ENCODE results near the gene ASB15.

The ASB15 gene

GRCh38 chr7:123641901-123642300, 40.3 kb downstream of the ASB15 start:
- TF ChIP-seq LEF1 (IDR thresholded peaks at IDR 0.05; ENCODE audit: borderline replicate concordance): no peak
- TF ChIP-seq BHLHE40 (IDR thresholded peaks at IDR 0.05; ENCODE audit: borderline replicate concordance): no peak
- no peak for TF ChIP-seq TARDBP (IDR thresholded peaks at IDR 0.05)
- TF ChIP-seq NFRKB (IDR thresholded peaks at IDR 0.05): no peak
- TF ChIP-seq CTBP1 (IDR thresholded peaks at IDR 0.05; ENCODE audit: borderline replicate concordance): no peak
- DNase-seq (ENCODE audit: extremely low spot score): no peak
- ChIA-PET CTCF (no interaction called here), POLR2A (no interaction called here)

GRCh38 chr7:123643495-123644441, 42.1 kb downstream of the ASB15 start:
- peak; percentile 31; the same call in 1 of the 2 replicates for TF ChIP-seq FOXK2 (IDR thresholded peaks at IDR 0.05)
- peak; percentile 83 for TF ChIP-seq CTBP1 (IDR thresholded peaks at IDR 0.05; ENCODE audit: borderline replicate concordance)
- TF ChIP-seq FOXA1 (IDR thresholded peaks at IDR 0.05): no peak
- TF ChIP-seq PKNOX1 (IDR thresholded peaks at IDR 0.05): peak; percentile 97
- ChIA-PET CTCF (interaction anchor here (0.6 to 1.8 kb wide), 4 partner anchors 19 to 222 kb away, joined by 3 to 5 read pairs (median 4); no protein-coding TSS in a partner anchor), POLR2A (interaction anchor here (0.8 to 1.4 kb wide), 4 partner anchors 13 to 105 kb away, joined by 3 to 6 read pairs (median 4); partner anchors contain the start of genes NDUFA5 and WASL)
- peak; percentile 63 for DNase-seq (ENCODE audit: extremely low spot score)

- ChIA-PET CTCF (interaction anchor here (0.6 to 0.9 kb wide), 2 partner anchors 37 to 56 kb away, joined by 3 to 4 read pairs; no protein-coding TSS in a partner anchor), POLR2A (interaction anchor here (0.6 kb wide), 1 partner anchor 153 kb away, joined by 3 read pairs; no protein-coding TSS in a partner anchor)
- no peak for TF ChIP-seq ZNF384 (IDR thresholded peaks at IDR 0.05)
- no peak for TF ChIP-seq FOXM1 (IDR thresholded peaks at IDR 0.05; ENCODE audit: borderline replicate concordance)
- no peak for TF ChIP-seq LEF1 (IDR thresholded peaks at IDR 0.05; ENCODE audit: borderline replicate concordance)
- TF ChIP-seq HDGF (IDR thresholded peaks at IDR 0.05; ENCODE audit: borderline replicate concordance): no peak
- no peak for TF ChIP-seq SUZ12 (IDR thresholded peaks at IDR 0.05)
- TF ChIP-seq L3MBTL2 (conservative IDR thresholded peaks at IDR 0.05): no peak
- no peak for TF ChIP-seq FOXK2 (IDR thresholded peaks at IDR 0.05)
- TF ChIP-seq TARDBP (IDR thresholded peaks at IDR 0.05): no peak
- no peak for TF ChIP-seq BHLHE40 (IDR thresholded peaks at IDR 0.05; ENCODE audit: borderline replicate concordance)
- no peak for TF ChIP-seq ARNT (IDR thresholded peaks at IDR 0.05)
- TF ChIP-seq CTBP1 (IDR thresholded peaks at IDR 0.05; ENCODE audit: borderline replicate concordance): no peak
- no peak for TF ChIP-seq ELF4 (IDR thresholded peaks at IDR 0.05)
- DNase-seq (ENCODE audit: extremely low spot score): no peak
These were observed 43.9 kb downstream of the ASB15 start for GRCh38 chr7:123645516-123645915.

GRCh38 chr7:123647106-123647730, 45.6 kb downstream of the ASB15 start:
- ChIA-PET CTCF (no interaction called here), POLR2A (no interaction called here)
- no peak for DNase-seq (ENCODE audit: extremely low spot score)
- TF ChIP-seq ELF4 (IDR thresholded peaks at IDR 0.05) (no peak), ZNF384 (IDR thresholded peaks at IDR 0.05) (no peak), NFRKB (IDR thresholded peaks at IDR 0.05) (no peak), L3MBTL2 (conservative IDR thresholded peaks at IDR 0.05) (no peak), FOXK2 (IDR thresholded peaks at IDR 0.05) (no peak), LEF1 (IDR thresholded peaks at IDR 0.05; ENCODE audit: borderline replicate concordance) (no peak), ARNT (IDR thresholded peaks at IDR 0.05) (no peak), PKNOX1 (IDR thresholded peaks at IDR 0.05) (no peak), CTBP1 (IDR thresholded peaks at IDR 0.05; ENCODE audit: borderline replicate concordance) (no peak), FOXM1 (IDR thresholded peaks at IDR 0.05; ENCODE audit: borderline replicate concordance) (no peak), FOXA1 (IDR thresholded peaks at IDR 0.05) (no peak), BHLHE40 (IDR thresholded peaks at IDR 0.05; ENCODE audit: borderline replicate concordance) (no peak), SP1 (IDR thresholded peaks at IDR 0.05) (no peak), HDGF (IDR thresholded peaks at IDR 0.05; ENCODE audit: borderline replicate concordance) (no peak), SUZ12 (IDR thresholded peaks at IDR 0.05) (no peak)

- POLR2A ChIA-PET: no interaction called here
- CTCF ChIA-PET: no interaction called here
- TF ChIP-seq PKNOX1 (IDR thresholded peaks at IDR 0.05) (no peak), ZNF384 (IDR thresholded peaks at IDR 0.05) (no peak), FOXA1 (IDR thresholded peaks at IDR 0.05) (no peak), CTBP1 (IDR thresholded peaks at IDR 0.05; ENCODE audit: borderline replicate concordance) (no peak), FOXK2 (IDR thresholded peaks at IDR 0.05) (no peak), TARDBP (IDR thresholded peaks at IDR 0.05) (no peak), HDGF (IDR thresholded peaks at IDR 0.05; ENCODE audit: borderline replicate concordance) (no peak)
- DNase-seq (ENCODE audit: extremely low spot score): no peak
These were observed 48.3 kb downstream of the ASB15 start for GRCh38 chr7:123649964-123650363.

- no peak for DNase-seq (ENCODE audit: extremely low spot score)
- CTCF ChIA-PET: no interaction called here
- POLR2A ChIA-PET: no interaction called here
- no peak for TF ChIP-seq FOXK2 (IDR thresholded peaks at IDR 0.05)
- TF ChIP-seq PKNOX1 (IDR thresholded peaks at IDR 0.05): no peak
- TF ChIP-seq SUZ12 (IDR thresholded peaks at IDR 0.05): no peak
- no peak for TF ChIP-seq HDGF (IDR thresholded peaks at IDR 0.05; ENCODE audit: borderline replicate concordance)
- TF ChIP-seq TARDBP (IDR thresholded peaks at IDR 0.05): no peak
- TF ChIP-seq NFRKB (IDR thresholded peaks at IDR 0.05): no peak
- no peak for TF ChIP-seq ZNF384 (IDR thresholded peaks at IDR 0.05)
- no peak for TF ChIP-seq BHLHE40 (IDR thresholded peaks at IDR 0.05; ENCODE audit: borderline replicate concordance)
- TF ChIP-seq SP1 (IDR thresholded peaks at IDR 0.05): no peak
- TF ChIP-seq CTBP1 (IDR thresholded peaks at IDR 0.05; ENCODE audit: borderline replicate concordance): no peak
- TF ChIP-seq FOXA1 (IDR thresholded peaks at IDR 0.05): no peak
- TF ChIP-seq LEF1 (IDR thresholded peaks at IDR 0.05; ENCODE audit: borderline replicate concordance): no peak
- no peak for TF ChIP-seq ARNT (IDR thresholded peaks at IDR 0.05)
- no peak for TF ChIP-seq ELF4 (IDR thresholded peaks at IDR 0.05)
- TF ChIP-seq L3MBTL2 (conservative IDR thresholded peaks at IDR 0.05): no peak
- TF ChIP-seq FOXM1 (IDR thresholded peaks at IDR 0.05; ENCODE audit: borderline replicate concordance): no peak
These were observed 49.0 kb downstream of the ASB15 start for GRCh38 chr7:123650595-123650994.

Data from HEK293T (cell line).